Activated T-helper 2 cell treated with anti-CD3 and anti-CD28 coated beads, Interferon-gamma antibody, Interleukin-2, Interleukin-4, amounts not matched to agents 10 μg/mL and 5 μg/mL and 100 μg/mL, durations not matched to agents 14 hours and 24 hours and 36 hours (primary cell): ENCODE measurements around the gene IFT81. TPM values are rescaled to one million over a fixed set of nuclear protein-coding genes. Genes with fewer than 3 reads are reported as not detected.
A peak's percentile ranks its signal among the peaks of the same experiment; 100 is the strongest.
"Not testable (repeated sequence)": the region's sequence is repeated elsewhere in the genome, so short reads cannot be mapped to it uniquely, and the experiment has no call there.

Experiments
- DNase-seq: peaks from one replicate; pipeline ENCODE4 v3.0.0; 2021; ENCODE audit warnings: low spot score
- H3K27ac Mint-ChIP-seq: one replicate; pipeline ENCODE4 v1.8.0; 2021; ENCODE audit warnings: mixed read lengths
- H3K27me3 Mint-ChIP-seq: one replicate; pipeline ENCODE4 v1.8.0; 2021; ENCODE audit warnings: low read depth, mixed read lengths
- H3K36me3 Mint-ChIP-seq: one replicate; pipeline ENCODE4 v1.8.0; 2021; ENCODE audit warnings: low read depth, mixed read lengths
- H3K4me1 Mint-ChIP-seq: one replicate; pipeline ENCODE4 v1.8.0; 2021; ENCODE audit warnings: low read depth, mixed read lengths
- H3K4me3 Mint-ChIP-seq: one replicate; pipeline ENCODE4 v1.8.0; 2021; ENCODE audit warnings: low read depth, mild to moderate bottlenecking, moderate library complexity, mixed read lengths
- H3K9me3 Mint-ChIP-seq: one replicate; pipeline ENCODE4 v1.8.0; 2021; ENCODE audit warnings: mixed read lengths
- intact Hi-C: fragments of 100-400 bp; cut with micrococcal nuclease; formaldehyde crosslinking; loops from one replicate; pipeline ENCODE4 v1.15.1; 2023
- total RNA-seq: library from RNA; stranded (reverse); gene quantifications from 2 replicates; pipeline ENCODE4 v1.2.3, GENCODE V29; 2022

Gene IFT81, protein sequence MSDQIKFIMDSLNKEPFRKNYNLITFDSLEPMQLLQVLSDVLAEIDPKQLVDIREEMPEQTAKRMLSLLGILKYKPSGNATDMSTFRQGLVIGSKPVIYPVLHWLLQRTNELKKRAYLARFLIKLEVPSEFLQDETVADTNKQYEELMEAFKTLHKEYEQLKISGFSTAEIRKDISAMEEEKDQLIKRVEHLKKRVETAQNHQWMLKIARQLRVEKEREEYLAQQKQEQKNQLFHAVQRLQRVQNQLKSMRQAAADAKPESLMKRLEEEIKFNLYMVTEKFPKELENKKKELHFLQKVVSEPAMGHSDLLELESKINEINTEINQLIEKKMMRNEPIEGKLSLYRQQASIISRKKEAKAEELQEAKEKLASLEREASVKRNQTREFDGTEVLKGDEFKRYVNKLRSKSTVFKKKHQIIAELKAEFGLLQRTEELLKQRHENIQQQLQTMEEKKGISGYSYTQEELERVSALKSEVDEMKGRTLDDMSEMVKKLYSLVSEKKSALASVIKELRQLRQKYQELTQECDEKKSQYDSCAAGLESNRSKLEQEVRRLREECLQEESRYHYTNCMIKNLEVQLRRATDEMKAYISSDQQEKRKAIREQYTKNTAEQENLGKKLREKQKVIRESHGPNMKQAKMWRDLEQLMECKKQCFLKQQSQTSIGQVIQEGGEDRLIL
- total RNA-seq = 1.3 and 1.6 TPM in 2 replicates

DNA sequence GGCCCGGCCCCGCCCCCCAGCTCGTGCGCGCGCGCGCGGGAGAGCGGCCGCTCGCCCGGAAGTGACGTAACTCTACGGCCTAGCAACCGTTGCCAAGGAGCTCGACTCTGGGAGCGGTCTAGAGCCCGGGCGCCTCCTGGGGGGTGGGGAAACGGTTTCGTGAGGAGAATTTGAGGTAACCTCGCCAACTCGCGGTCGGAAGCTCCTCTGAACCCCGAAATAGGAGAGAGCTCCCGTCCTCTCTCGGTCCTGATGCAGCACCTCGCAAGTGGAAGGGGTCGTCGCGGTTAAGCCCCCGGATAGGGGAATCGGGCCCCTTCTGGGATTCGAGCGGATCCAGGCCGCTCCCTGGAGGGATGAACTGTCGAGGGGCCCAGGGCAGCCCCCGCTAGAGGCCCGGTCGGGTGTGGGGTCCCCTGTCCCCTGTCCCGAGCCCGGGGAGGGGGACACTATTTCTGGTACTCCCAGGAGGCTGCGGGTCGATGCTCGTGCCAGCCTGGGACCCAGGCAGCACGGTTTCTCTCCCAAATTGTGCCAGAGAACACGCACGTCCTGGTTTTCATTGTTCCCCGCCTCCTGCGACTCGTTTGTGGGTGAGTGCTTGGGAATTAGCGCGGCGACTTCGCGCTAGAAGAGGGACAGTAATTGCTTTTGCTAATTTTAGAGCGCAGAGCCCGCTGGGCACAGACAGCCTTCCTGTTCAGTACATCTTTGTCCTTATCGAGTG, at the start of gene IFT81:
Gene IFT81 (plus strand): TSS at position 89 of the 727 bp plus-strand sequence. CDS start 3,024 bp downstream, outside the sequence.
- Mint-ChIP-seq H3K36me3 (no peaks in the 10 kb centered on the region), H3K9me3 (no peaks in the 10 kb centered on the region), H3K27ac (peak within 1 kb of the TSS; percentile 42), H3K27me3 (peaks cover 21% of the 10 kb centered on the region), H3K4me1 (peaks cover 10% of the 10 kb centered on the region), H3K4me3 (peak within 1 kb of the TSS; percentile 89)
- intact Hi-C loops = loop anchor here (1.0 to 10.0 kb wide), 2 partner anchors 157 to 410 kb away; partner anchors contain the start of genes ATP2A2 and FAM222A
- peak; percentile 91 for DNase-seq

GRCh38 chr12:110075880-110076279, 48.3 kb upstream of the IFT81 start:
- Mint-ChIP-seq H3K36me3 (peaks cover 25% of the 10 kb centered on the region), H3K4me1 (peaks cover 54% of the 10 kb centered on the region), H3K27ac (no peak overlapping the region), H3K4me3 (no peak overlapping the region), H3K27me3 (no peaks in the 10 kb centered on the region), H3K9me3 (peaks cover 4% of the 10 kb centered on the region)
- intact Hi-C loops = no loop called here
- DNase-seq = no peak

- peaks cover 47% of the 10 kb centered on the region for H3K4me1 Mint-ChIP-seq
- intact Hi-C loops = loop anchor here (2.0 kb wide), 1 partner anchor 29 kb away; the partner anchor contains the start of gene C12orf76
- H3K36me3 Mint-ChIP-seq = peaks cover 13% of the 10 kb centered on the region
These were observed 46.4 kb upstream of the IFT81 start for GRCh38 chr12:110077800-110078199.

GRCh38 chr12:110079477-110080400, 44.4 kb upstream of the IFT81 start:
- Mint-ChIP-seq H3K4me1 (peaks cover 30% of the 10 kb centered on the region), H3K27ac (peak overlapping the region; percentile 95), H3K9me3 (peaks cover 4% of the 10 kb centered on the region), H3K36me3 (peaks cover 7% of the 10 kb centered on the region), H3K4me3 (peak overlapping the region; percentile 57), H3K27me3 (no peaks in the 10 kb centered on the region)
- DNase-seq = peak; percentile 77
- intact Hi-C loops = loop anchor here (1.0 to 2.0 kb wide), 4 partner anchors 19 to 39 kb away; partner anchors contain the start of gene C12orf76

More at GRCh38 chr12:110077800-110078199, 46.4 kb upstream of the IFT81 start:
- Mint-ChIP-seq H3K9me3 (peaks cover 4% of the 10 kb centered on the region), H3K27me3 (no peaks in the 10 kb centered on the region), H3K27ac (peak overlapping the region; percentile 46), H3K4me3 (no peak overlapping the region)
- no peak for DNase-seq

DNA sequence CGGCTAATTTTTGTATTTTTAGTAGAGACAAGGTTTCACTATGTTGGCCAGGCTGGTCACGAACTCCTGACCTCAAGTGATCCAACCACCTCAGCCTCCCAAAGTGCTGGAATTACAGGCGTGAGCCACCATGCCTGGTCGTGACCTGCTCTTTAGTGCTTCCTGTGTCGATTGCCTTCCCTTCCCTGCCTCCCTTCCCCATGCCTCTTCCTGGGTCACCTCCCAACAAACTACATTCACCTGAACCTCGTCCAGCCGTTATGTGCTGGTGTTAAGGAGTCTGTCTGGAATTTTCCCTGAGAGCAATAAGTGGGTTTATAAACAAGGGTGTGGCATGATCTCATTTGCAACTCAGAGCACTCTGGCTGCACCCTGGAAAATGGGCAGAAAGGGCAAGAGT, 43.7 kb upstream of the IFT81 start:
- no peak for DNase-seq
- Mint-ChIP-seq H3K27me3 (no peaks in the 10 kb centered on the region), H3K4me3 (no peak overlapping the region), H3K36me3 (peaks cover 7% of the 10 kb centered on the region), H3K9me3 (peaks cover 4% of the 10 kb centered on the region), H3K4me1 (peaks cover 27% of the 10 kb centered on the region), H3K27ac (peak overlapping the region; percentile 84)
- intact Hi-C loops = no loop called here

DNA sequence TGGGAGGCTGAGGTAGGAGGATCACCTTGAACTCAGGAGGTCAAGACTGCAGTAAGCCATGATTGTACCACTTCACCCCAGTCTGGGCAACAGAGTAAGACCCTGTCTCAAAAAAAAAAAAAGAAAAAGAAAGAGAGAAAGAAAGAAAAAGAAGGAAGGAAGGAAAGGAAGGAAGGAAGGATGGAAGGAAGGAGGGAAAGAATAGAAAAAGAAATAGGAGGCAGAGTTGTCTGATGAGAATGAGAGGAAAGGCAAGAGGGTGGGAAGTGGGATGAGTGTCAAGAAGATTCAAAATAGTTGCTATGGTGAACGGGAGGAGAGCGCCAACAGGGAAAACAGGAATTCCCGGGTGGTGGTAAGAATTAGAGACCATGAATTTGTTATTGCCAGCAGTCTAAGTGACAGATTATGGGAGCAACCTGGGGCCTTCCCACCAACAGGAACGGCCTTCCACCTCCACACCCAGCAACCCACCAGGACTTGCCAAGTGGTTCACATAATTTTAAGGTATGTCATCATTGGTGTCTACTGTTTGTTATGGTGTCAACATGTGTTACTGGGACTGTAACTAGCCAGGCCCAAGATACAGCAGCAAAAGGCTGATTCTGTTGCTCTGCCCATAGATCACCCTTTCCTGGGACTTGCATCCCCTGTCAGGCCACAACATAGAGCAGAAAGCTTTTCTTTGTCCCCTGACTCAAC, 39.7 kb upstream of the IFT81 start:
- Mint-ChIP-seq H3K36me3 (peaks cover 7% of the 10 kb centered on the region), H3K9me3 (peaks cover 4% of the 10 kb centered on the region), H3K4me3 (no peak overlapping the region), H3K4me1 (peaks cover 18% of the 10 kb centered on the region), H3K27me3 (peaks cover 1% of the 10 kb centered on the region), H3K27ac (no peak overlapping the region)
- intact Hi-C loops = no loop called here
- no peak for DNase-seq

DNA sequence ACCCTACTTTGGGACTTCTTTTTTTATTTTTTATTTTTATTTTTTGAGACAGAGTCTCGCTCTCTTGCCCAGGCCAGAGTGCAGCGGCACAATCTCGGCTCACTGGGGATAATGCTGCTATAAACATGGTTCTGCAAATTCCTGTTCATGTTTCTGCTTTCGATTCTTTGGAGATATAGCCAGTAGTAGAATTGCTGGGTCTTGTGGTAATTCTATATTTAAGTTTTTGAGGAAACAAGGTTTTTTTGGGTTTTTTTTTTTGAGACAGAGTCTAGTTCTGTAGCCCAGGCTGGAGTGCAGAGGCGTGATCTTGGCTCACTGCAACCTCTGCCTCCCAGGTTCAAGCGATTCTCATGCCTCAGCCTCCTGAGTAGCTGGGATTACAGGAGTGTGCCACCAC, 35.9 kb upstream of the IFT81 start:
- H3K36me3 Mint-ChIP-seq, H3K9me3 Mint-ChIP-seq, H3K4me1 Mint-ChIP-seq, H3K4me3 Mint-ChIP-seq, H3K27ac Mint-ChIP-seq, intact Hi-C loops, DNase-seq, H3K27me3 Mint-ChIP-seq: not testable (repeated sequence)

- Mint-ChIP-seq H3K4me1 (peaks cover 8% of the 10 kb centered on the region), H3K4me3 (no peak overlapping the region), H3K9me3 (no peaks in the 10 kb centered on the region), H3K27me3 (peaks cover 3% of the 10 kb centered on the region), H3K36me3 (no peaks in the 10 kb centered on the region), H3K27ac (no peak overlapping the region)
- intact Hi-C loops = no loop called here
- DNase-seq = no peak
These were observed 35.2 kb upstream of the IFT81 start for GRCh38 chr12:110088936-110089335.

DNA sequence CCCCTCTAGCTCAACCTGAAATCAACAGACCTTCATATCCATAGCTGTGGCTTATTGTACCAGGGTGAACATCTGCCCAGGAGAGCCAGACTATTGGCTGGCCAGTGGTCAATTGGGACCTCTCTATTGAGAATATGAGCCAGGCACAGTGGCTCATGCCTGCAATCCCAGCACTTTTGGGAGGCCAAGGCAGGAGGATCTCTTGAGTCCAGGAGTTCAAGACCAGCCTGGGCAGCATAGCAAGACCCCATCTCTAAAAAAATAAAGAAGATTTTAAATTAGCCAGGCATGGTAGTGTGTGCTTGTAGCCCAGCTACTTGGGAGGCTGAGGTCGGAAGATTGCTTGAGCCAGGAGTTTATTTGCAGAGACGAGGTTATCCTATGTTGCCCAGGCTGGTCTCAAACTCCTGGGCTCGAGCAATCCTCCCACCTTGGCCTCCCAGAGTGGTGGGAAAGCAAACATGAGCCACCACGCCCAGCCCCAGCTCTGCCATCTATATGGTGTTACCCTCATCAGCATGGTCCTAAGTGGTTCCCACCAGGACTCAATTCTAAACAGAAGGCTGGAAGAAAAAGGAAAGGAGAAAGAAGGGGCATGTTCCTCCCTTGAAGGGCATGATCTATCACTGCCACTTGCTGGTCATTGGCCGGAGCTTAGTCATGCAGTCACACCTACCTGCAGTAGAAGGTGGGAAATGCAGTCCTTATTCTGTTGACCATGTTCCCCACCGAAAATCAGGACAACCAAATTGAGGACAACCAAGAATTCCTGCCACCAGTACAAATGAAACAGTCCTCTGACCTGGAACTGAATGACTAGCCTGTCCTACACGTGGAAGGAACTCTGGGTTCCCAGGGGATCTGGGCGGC, 33.7 kb upstream of the IFT81 start:
- H3K36me3 Mint-ChIP-seq = no peaks in the 10 kb centered on the region
- peaks cover 3% of the 10 kb centered on the region for H3K27me3 Mint-ChIP-seq
- intact Hi-C loops = no loop called here
- no peak overlapping the region for H3K27ac Mint-ChIP-seq
- H3K4me3 Mint-ChIP-seq = no peak overlapping the region
- H3K4me1 Mint-ChIP-seq = peaks cover 8% of the 10 kb centered on the region
- no peak for DNase-seq
- H3K9me3 Mint-ChIP-seq = no peaks in the 10 kb centered on the region

GRCh38 chr12:110091136-110091711, 32.9 kb upstream of the IFT81 start:
- H3K4me3 Mint-ChIP-seq = no peak overlapping the region
- no peaks in the 10 kb centered on the region for H3K9me3 Mint-ChIP-seq
- peaks cover 7% of the 10 kb centered on the region for H3K4me1 Mint-ChIP-seq
- no peak overlapping the region for H3K27ac Mint-ChIP-seq
- no peaks in the 10 kb centered on the region for H3K36me3 Mint-ChIP-seq
- no peak for DNase-seq
- intact Hi-C loops = no loop called here
- H3K27me3 Mint-ChIP-seq = peaks cover 3% of the 10 kb centered on the region
